ENCODE data around the gene ASCL5.

Gene ASCL5

GRCh38 chr1:201143726-201144635 is 17.0 kb upstream of the ASCL5 start:
- no peak overlapping the region for H3K27ac ChIP-seq
- H2AFZ ChIP-seq, result no peak overlapping the region
- H3K4me3 ChIP-seq (ENCODE audit: low read depth, low read length), result no peak overlapping the region
- TF ChIP-seq, protein P1, sequence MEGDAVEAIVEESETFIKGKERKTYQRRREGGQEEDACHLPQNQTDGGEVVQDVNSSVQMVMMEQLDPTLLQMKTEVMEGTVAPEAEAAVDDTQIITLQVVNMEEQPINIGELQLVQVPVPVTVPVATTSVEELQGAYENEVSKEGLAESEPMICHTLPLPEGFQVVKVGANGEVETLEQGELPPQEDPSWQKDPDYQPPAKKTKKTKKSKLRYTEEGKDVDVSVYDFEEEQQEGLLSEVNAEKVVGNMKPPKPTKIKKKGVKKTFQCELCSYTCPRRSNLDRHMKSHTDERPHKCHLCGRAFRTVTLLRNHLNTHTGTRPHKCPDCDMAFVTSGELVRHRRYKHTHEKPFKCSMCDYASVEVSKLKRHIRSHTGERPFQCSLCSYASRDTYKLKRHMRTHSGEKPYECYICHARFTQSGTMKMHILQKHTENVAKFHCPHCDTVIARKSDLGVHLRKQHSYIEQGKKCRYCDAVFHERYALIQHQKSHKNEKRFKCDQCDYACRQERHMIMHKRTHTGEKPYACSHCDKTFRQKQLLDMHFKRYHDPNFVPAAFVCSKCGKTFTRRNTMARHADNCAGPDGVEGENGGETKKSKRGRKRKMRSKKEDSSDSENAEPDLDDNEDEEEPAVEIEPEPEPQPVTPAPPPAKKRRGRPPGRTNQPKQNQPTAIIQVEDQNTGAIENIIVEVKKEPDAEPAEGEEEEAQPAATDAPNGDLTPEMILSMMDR (IDR thresholded peaks at IDR 0.05), result no peak
- no peaks in the 10 kb centered on the region for H3K9me3 ChIP-seq (ENCODE audit: control insufficient read depth, low read length)
- no peaks in the 10 kb centered on the region for H3K27me3 ChIP-seq (ENCODE audit: control insufficient read depth, insufficient read depth, low read length)
- no peaks in the 10 kb centered on the region for H3K79me2 ChIP-seq
- H3K9ac ChIP-seq, result no peak overlapping the region
- H3K4me1 ChIP-seq, result no peaks in the 10 kb centered on the region
- no peak overlapping the region for H3K4me2 ChIP-seq (ENCODE audit: low read length)
- no peaks in the 10 kb centered on the region for H3K36me3 ChIP-seq (ENCODE audit: control insufficient read depth, insufficient read depth, low read length)

- Histone ChIP-seq H3K27ac (no peak overlapping the region), H3K4me2 (ENCODE audit: low read length) (no peak overlapping the region), H3K36me3 (ENCODE audit: control insufficient read depth, insufficient read depth, low read length) (no peaks in the 10 kb centered on the region), H3K4me3 (ENCODE audit: low read depth, low read length) (no peak overlapping the region), H2AFZ (no peak overlapping the region), H3K9me3 (ENCODE audit: control insufficient read depth, low read length) (no peaks in the 10 kb centered on the region), H3K79me2 (no peaks in the 10 kb centered on the region), H3K4me1 (no peaks in the 10 kb centered on the region), H3K27me3 (ENCODE audit: control insufficient read depth, insufficient read depth, low read length) (no peaks in the 10 kb centered on the region), H3K9ac (no peak overlapping the region)
- TF ChIP-seq, protein P1 (IDR thresholded peaks at IDR 0.05), result no peak
These were observed 16.1 kb upstream of the ASCL5 start for GRCh38 chr1:201142849-201143725.

- H3K4me2 ChIP-seq (ENCODE audit: low read length), result no peak overlapping the region
- no peak overlapping the region for H2AFZ ChIP-seq
- H3K4me3 ChIP-seq (ENCODE audit: low read depth, low read length), result no peak overlapping the region
- H3K36me3 ChIP-seq (ENCODE audit: control insufficient read depth, insufficient read depth, low read length), result no peaks in the 10 kb centered on the region
- H3K9me3 ChIP-seq (ENCODE audit: control insufficient read depth, low read length), result no peaks in the 10 kb centered on the region
- TF ChIP-seq, protein P1 (IDR thresholded peaks at IDR 0.05), result no peak
- no peaks in the 10 kb centered on the region for H3K79me2 ChIP-seq
- no peaks in the 10 kb centered on the region for H3K27me3 ChIP-seq (ENCODE audit: control insufficient read depth, insufficient read depth, low read length)
- H3K9ac ChIP-seq, result no peak overlapping the region
- H3K27ac ChIP-seq, result no peak overlapping the region
- no peaks in the 10 kb centered on the region for H3K4me1 ChIP-seq
These were observed 15.2 kb upstream of the ASCL5 start for GRCh38 chr1:201142011-201142848.

DNA sequence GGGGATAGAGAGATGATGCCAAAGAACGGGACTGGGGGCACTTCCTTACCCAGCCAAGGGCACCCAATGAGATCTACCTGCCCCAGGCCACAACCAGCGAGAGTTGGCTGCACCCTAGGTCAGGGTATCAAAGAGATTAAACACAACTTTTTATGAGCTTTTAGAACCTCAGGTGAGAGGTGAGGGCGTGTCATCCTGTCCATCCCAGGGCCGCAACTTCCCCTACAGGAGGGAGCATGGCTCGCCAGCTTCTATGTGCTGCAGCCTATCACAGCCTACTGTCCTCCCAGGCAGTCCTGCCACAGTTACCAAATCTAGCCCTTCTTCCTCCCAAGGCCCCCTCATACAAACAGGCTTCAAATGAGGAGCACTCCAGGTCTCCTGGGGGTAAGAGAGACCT is 14.4 kb upstream of the ASCL5 start:
- Histone ChIP-seq H3K27me3 (ENCODE audit: control insufficient read depth, insufficient read depth, low read length) (no peaks in the 10 kb centered on the region), H2AFZ (no peak overlapping the region), H3K79me2 (no peaks in the 10 kb centered on the region), H3K27ac (no peak overlapping the region), H3K4me1 (no peaks in the 10 kb centered on the region), H3K9me3 (ENCODE audit: control insufficient read depth, low read length) (no peaks in the 10 kb centered on the region), H3K4me3 (ENCODE audit: low read depth, low read length) (no peak overlapping the region), H3K9ac (no peak overlapping the region), H3K4me2 (ENCODE audit: low read length) (no peak overlapping the region), H3K36me3 (ENCODE audit: control insufficient read depth, insufficient read depth, low read length) (no peaks in the 10 kb centered on the region)
- TF ChIP-seq, protein P1 (IDR thresholded peaks at IDR 0.05), result no peak

Data from parathyroid adenoma (tissue), 2 donors.